Measurements from ENCODE around the gene SLC25A25. TPM values are rescaled to one million over a fixed set of nuclear protein-coding genes. Genes with fewer than 3 reads are reported as not detected.
"Not testable (repeated sequence)": the region's sequence is repeated elsewhere in the genome, so short reads cannot be mapped to it uniquely, and the experiment has no call there.

SLC25A25 gene
- total and polyA plus RNA-seq, 2 of the 8 experiments (the other 6 are each of a cell fraction or from before 2014, with no cell fraction given), result 6.5 to 18.5 TPM

DNA sequence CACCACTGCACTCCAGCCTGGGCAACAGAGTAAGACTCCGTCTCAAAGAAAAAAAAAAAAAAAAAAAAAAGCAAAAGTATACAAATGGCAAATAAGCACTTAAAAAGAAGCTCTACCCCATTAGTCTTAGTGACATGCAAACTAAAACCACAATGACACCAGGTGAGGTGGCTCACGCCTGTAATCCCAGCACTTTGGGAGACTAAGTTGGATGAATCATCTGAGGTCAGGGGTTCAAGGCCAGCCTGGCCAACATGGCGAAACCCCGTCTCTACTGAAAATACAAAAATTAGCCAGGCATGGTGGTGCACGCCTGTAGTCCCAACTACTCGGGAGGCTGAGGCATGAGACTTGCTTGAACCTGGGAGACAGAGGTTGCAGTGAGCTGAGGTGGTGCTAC lies 22.6 kb upstream of the SLC25A25 start:
- H2BK120ac ChIP-seq (replicated peaks; ENCODE audit: low read depth, low read length); H3K27ac ChIP-seq (ENCODE audit: low read depth, low read length); H2AFZ ChIP-seq (ENCODE audit: low read length); H4K5ac ChIP-seq (ENCODE audit: insufficient read length, low read depth, low read length); H3K4me2 ChIP-seq (ENCODE audit: insufficient read depth in 1 of 2, low read depth in 2 of 2, low read length in 2 of 2); H3K79me1 ChIP-seq (ENCODE audit: low read depth, low read length); H3K4me1 ChIP-seq (replicated peaks in 1 of 4; ENCODE audit: control insufficient read depth in 3 of 4, insufficient read depth in 4 of 4, low read length in 3 of 4); FAIRE-seq; DNase-seq (ENCODE audit: low read depth in 1 of 2, low spot score in 2 of 2); H3K79me2 ChIP-seq (ENCODE audit: control insufficient read depth in 1 of 2, insufficient read depth in 2 of 2, low read length in 2 of 2); H2AK5ac ChIP-seq (ENCODE audit: low read depth, low read length); H2BK12ac ChIP-seq (ENCODE audit: low read depth, low read length); H3K56ac ChIP-seq (replicated peaks; ENCODE audit: insufficient read length, low read depth, low read length); H3K14ac ChIP-seq (ENCODE audit: insufficient read length); H3K4ac ChIP-seq (replicated peaks; ENCODE audit: insufficient read length, low read depth, low read length); H3K9ac ChIP-seq (replicated peaks in 1 of 4; ENCODE audit: extremely low read depth in 1 of 4, low read depth in 3 of 4, low read length in 3 of 4); H3K23me2 ChIP-seq (ENCODE audit: low read depth, low read length); H3K18ac ChIP-seq (ENCODE audit: extremely low read depth, low read length); H3K23ac ChIP-seq (ENCODE audit: insufficient read length); H3K9me3 ChIP-seq (ENCODE audit: insufficient read depth in 2 of 2, low read depth in 1 of 2, low read length in 1 of 2); H3K27me3 ChIP-seq (replicated peaks in 1 of 4; ENCODE audit: control insufficient read depth in 3 of 4, extremely low read depth in 1 of 4, insufficient read depth in 3 of 4, low read length in 3 of 4); H3K4me3 ChIP-seq (ENCODE audit: extremely low read depth in 1 of 4, insufficient read depth in 2 of 4, low read depth in 3 of 4, low read length in 4 of 4); H3K36me3 ChIP-seq (ENCODE audit: control insufficient read depth in 2 of 4, insufficient read depth in 4 of 4, low read length in 3 of 4); H2BK20ac ChIP-seq (ENCODE audit: low read length); H4K20me1 ChIP-seq (replicated peaks in 1 of 2; ENCODE audit: control insufficient read depth in 1 of 2, insufficient read depth in 2 of 2, low read length in 2 of 2); H2BK5ac ChIP-seq (ENCODE audit: low read depth, low read length); H2BK15ac ChIP-seq (ENCODE audit: low read length); H4K91ac ChIP-seq (replicated peaks; ENCODE audit: insufficient read length, low read length); H4K8ac ChIP-seq (ENCODE audit: extremely low read depth, insufficient read depth, low read length): not testable (repeated sequence)
- 88% methylated on average over 6 of the region's 6 CpGs; no CpG with 5 or more reads in 1 of the 2 experiments for WGBS, 2 experiments (ENCODE audit: extremely low coverage in 1 of 2, insufficient coverage in 1 of 2, insufficient read length in 1 of 2, insufficient replicate concordance in 2 of 2, low coverage in 1 of 2, low lambda C conversion rate in 2 of 2, missing lambda C conversion rate in 1 of 2)
- ChIA-PET POLR2A (ENCODE audit: partially characterized antibody) (interaction anchor here (1.3 kb wide), 1 partner anchor 53 kb away, joined by 3 read pairs; no protein-coding TSS in a partner anchor), CTCF (ENCODE audit: partially characterized antibody) (interaction anchor here (7.9 to 38.5 kb wide), 2 partner anchors 9 to 96 kb away, joined by 55 to 825 read pairs; partner anchors contain the start of gene DPM2)
